Mammary epithelial cell (primary cell): ENCODE measurements around the gene RNF34.

Experiments used
- CTCF ChIP-seq, 2 donors: IDR thresholded peaks in 1 of 2; conservative IDR thresholded peaks in 1 of 2; 2 replicates each; pipeline ENCODE4 v1.5.1; 2011 to 2012; ENCODE audit warnings: inconsistent platforms in 2 of 2, low read length in 2 of 2, mild to moderate bottlenecking in 2 of 2, control low read depth in 1 of 2, low read depth in 1 of 2; ENCODE audit not compliant: insufficient read depth in 1 of 2; ENCODE audit errors: extremely low read depth in 1 of 2
- EZH2 ChIP-seq: IDR thresholded peaks from 2 replicates; pipeline ENCODE4 v1.6.1; 2012; ENCODE audit warnings: low read length, inconsistent platforms, borderline replicate concordance

- TF ChIP-seq CTCF (conservative IDR thresholded peaks at IDR 0.05 in 1 of 2, IDR thresholded peaks at IDR 0.05 in 1 of 2; ENCODE audit: extremely low read depth in 1 of 2, insufficient read depth in 1 of 2, low read depth in 1 of 2, low read length in 2 of 2) (no peak), EZH2 (no peak)
These were observed 67.1 kb downstream of the RNF34 start for GRCh38 chr12:121466794-121467637.
